Stomach (tissue), 4 donors: Measurements from ENCODE around the gene BOLA3.

Source experiments
- CTCF ChIP-seq, 7 experiments: fragments of 450-650 bp in 4 of 7; fragments of 200-600 bp in 3 of 7; sonication (generic) in 3 of 7; IDR thresholded peaks; one replicate each; pipeline ENCODE4 v1.5.1; 2016 to 2019; ENCODE audit warnings: antibody characterized with exemption in 7 of 7, control low read depth in 2 of 7, mild to moderate bottlenecking in 1 of 7
- EP300 ChIP-seq: sonication (generic); formaldehyde crosslinking; IDR thresholded peaks from one replicate; pipeline ENCODE4 v1.6.1; 2017; ENCODE audit warnings: antibody characterized with exemption
- POLR2A ChIP-seq, 4 donors: fragments of 450-650 bp; IDR thresholded peaks; one replicate each; pipeline ENCODE4 v1.6.1; 2016; ENCODE audit warnings: antibody characterized with exemption in 4 of 4, control low read depth in 2 of 4, mild to moderate bottlenecking in 1 of 4, moderate library complexity in 1 of 4
- POLR2AphosphoS5 ChIP-seq, 3 donors: sonication (generic); formaldehyde crosslinking; IDR thresholded peaks; one replicate each; pipeline ENCODE4 v1.6.1; 2016; ENCODE audit warnings: antibody characterized with exemption in 3 of 3

- no peak for TF ChIP-seq CTCF (IDR thresholded peaks at IDR 0.05)
- no peak for TF ChIP-seq POLR2AphosphoS5 (IDR thresholded peaks at IDR 0.05)
- no peak for TF ChIP-seq POLR2A (IDR thresholded peaks at IDR 0.05)
- no peak for TF ChIP-seq EP300
These were observed 1.5 kb upstream of the BOLA3 start for GRCh38 chr2:74149247-74149525.
